Heart left ventricle (tissue), 16 donors: ENCODE results near the gene PYGB. TPM values are rescaled to one million over a fixed set of nuclear protein-coding genes. Genes with fewer than 3 reads are reported as not detected.

Experiments
- ATAC-seq, 4 donors: fragments of 200-7000 bp; cut with Tn5 transposase; one replicate each; pipeline ENCODE4 v1.9.1; 2020 to 2022; ENCODE audit warnings: moderate library complexity in 4 of 4, mild to moderate bottlenecking in 3 of 4, moderate number of reproducible peaks in 1 of 4
- DNase-seq, 5 donors: peaks; one replicate each; pipeline ENCODE4 v3.0.0-alpha.2; 2020
- H3K27ac ChIP-seq, 12 donors: fragments of 200-600 bp; sonication (generic) in 4 of 12; one replicate each; pipeline versions ENCODE4 v1.5.0 to v1.8.0; 2016 to 2022; ENCODE audit warnings: mild to moderate bottlenecking in 2 of 12
- H3K27me3 ChIP-seq, 9 donors: fragments of 200-600 bp; sonication (generic) in 2 of 9; one replicate each; pipeline versions ENCODE4 v1.5.1 to v1.8.0; 2016 to 2022; ENCODE audit warnings: mild to moderate bottlenecking in 3 of 9
- H3K36me3 ChIP-seq, 9 donors: fragments of 200-600 bp; sonication (generic) in 2 of 9; one replicate each; pipeline versions ENCODE4 v1.5.0 to v1.8.0; 2018 to 2022; ENCODE audit warnings: mild to moderate bottlenecking in 2 of 9
- H3K4me1 ChIP-seq, 12 donors: fragments of 200-600 bp; sonication (generic) in 4 of 12; one replicate each; pipeline versions ENCODE4 v1.5.0 to v1.8.0; 2016 to 2022; ENCODE audit warnings: mild to moderate bottlenecking in 3 of 12
- H3K4me3 ChIP-seq, 12 donors: fragments of 200-600 bp; sonication (generic) in 4 of 12; one replicate each; pipeline versions ENCODE4 v1.5.0 to v1.8.0; 2017 to 2022; ENCODE audit warnings: mild to moderate bottlenecking in 9 of 12, moderate library complexity in 4 of 12
- H3K9me3 ChIP-seq, 12 donors: fragments of 200-600 bp; sonication (generic) in 4 of 12; one replicate each; pipeline versions ENCODE4 v1.5.0 to v1.8.0; 2016 to 2022; ENCODE audit warnings: mild to moderate bottlenecking in 1 of 12
- POLR2A ChIP-seq, 2 donors: fragments of 450-650 bp; IDR thresholded peaks; one replicate each; pipeline ENCODE4 v1.6.1; 2017; ENCODE audit warnings: antibody characterized with exemption in 2 of 2, mild to moderate bottlenecking in 2 of 2, moderate library complexity in 2 of 2
- WGBS, 4 donors: extraction: QIAGEN DNeasy Blood & Tissue Kit in 2 of 4; methylation state at CpG; one replicate each; pipeline versions ENCODE4 v1.1.5 to v1.1.7; 2013 to 2018; 5-methylcytosine and 5-hydroxymethylcytosine counted together
- intact Hi-C, 10 donors: fragments of 100-400 bp; cut with DNase I; formaldehyde crosslinking; loops; one replicate each; pipeline versions ENCODE4 v1.11.1 to v1.14.2; 2022
- polyA plus RNA-seq, 2 donors: library from polyadenylated mRNA; stranded (reverse); fragments of 200-250 nt; gene quantifications; one replicate each; pipeline ENCODE4 v1.2.3, GENCODE V29; 2013
- total RNA-seq, 9 donors: library from RNA; depleted of rRNA in 2 of 9; stranded (reverse); fragments of >200 nt in 2 of 9; fragmentation: NEBNext Ultra II Directional in 3 of 9; extraction: Animal tissue kit (Norgen Biotek cat#: 25700) in 3 of 9; gene quantifications; one replicate each; pipeline versions ENCODE4 v1.1.0 to v1.2.4, GENCODE V29; 2016 to 2023
- TF ChIP-seq, protein P1 (sequence below), 12 donors: fragments of 200-600 bp; sonication (generic) in 4 of 12; IDR thresholded peaks; one replicate each; pipeline versions ENCODE4 v1.5.0 to v1.8.0; 2018 to 2022; ENCODE audit warnings: antibody characterized with exemption in 12 of 12, mild to moderate bottlenecking in 5 of 12
- donor health status: ischemic (EF 13 %, LVEDD 7.1; RV severe dilation, severe dysfunction).
- donor health status: healthy with polysubstance abuse.
- donor health status: DM: no; HTN: yes; CAD: no.
- donor health status: DM: no; HTN: no; CAD: no.
- donor health status: ischemic (EF 25% LVEDD 6.9; RV normal size, moderate dysfunction).
- donor health status: ischemic (EF 25% LVEDD 5.7; RV mildly dilated, moderate dysfunction).
- donor health status: healthy.
- donor health status: DM: yes; HTN: yes; CAD: no.
- donor health status: ischemic (EF 35%, LVEDD 5.7; RV mildly dilated, moderate dysfunction).
- donor health status: nonischemic (EF 11% LVEDD 7.7; RV severe dilation, severe dysfunction).
- donor health status: DM: yes; HTN: yes; CAD: no.
- donor health status: PGD.
- donor health status: ischemic (EF 29% LVEDD 5.4; RV normal size, mild dysfunction).
- donor health status: nonischemic (EF 23%, LVEDD 6.1; RV moderate dilation, normal function).

The PYGB gene
- total and polyA plus RNA-seq, 11 donors: 144 to 450 (median 232) TPM

- H3K4me1 ChIP-seq: peaks cover 0 to 84% (median 53%) of the 10 kb centered on the region in 12 donors
- no peaks in the 10 kb centered on the region for H3K27me3 ChIP-seq
- peaks cover 0 to 10% (median 0%) of the 10 kb centered on the region in 9 donors for H3K36me3 ChIP-seq
- peak overlapping the region in 8 of 12 donors; percentile 15 to 99 (median 92) for H3K4me3 ChIP-seq
- peak overlapping the region in 11 of 12 donors; percentile 41 to 99 (median 96) for H3K27ac ChIP-seq
- ATAC-seq (no peak), DNase-seq (no peak)
- H3K9me3 ChIP-seq: no peaks in the 10 kb centered on the region
- intact Hi-C loops: loop anchor here in 2 of 10 donors (5.0 kb wide), 2 partner anchors 41 to 254 kb away; no protein-coding TSS in a partner anchor
- no peak for TF ChIP-seq POLR2A (IDR thresholded peaks at IDR 0.05)
- TF ChIP-seq, protein P1, sequence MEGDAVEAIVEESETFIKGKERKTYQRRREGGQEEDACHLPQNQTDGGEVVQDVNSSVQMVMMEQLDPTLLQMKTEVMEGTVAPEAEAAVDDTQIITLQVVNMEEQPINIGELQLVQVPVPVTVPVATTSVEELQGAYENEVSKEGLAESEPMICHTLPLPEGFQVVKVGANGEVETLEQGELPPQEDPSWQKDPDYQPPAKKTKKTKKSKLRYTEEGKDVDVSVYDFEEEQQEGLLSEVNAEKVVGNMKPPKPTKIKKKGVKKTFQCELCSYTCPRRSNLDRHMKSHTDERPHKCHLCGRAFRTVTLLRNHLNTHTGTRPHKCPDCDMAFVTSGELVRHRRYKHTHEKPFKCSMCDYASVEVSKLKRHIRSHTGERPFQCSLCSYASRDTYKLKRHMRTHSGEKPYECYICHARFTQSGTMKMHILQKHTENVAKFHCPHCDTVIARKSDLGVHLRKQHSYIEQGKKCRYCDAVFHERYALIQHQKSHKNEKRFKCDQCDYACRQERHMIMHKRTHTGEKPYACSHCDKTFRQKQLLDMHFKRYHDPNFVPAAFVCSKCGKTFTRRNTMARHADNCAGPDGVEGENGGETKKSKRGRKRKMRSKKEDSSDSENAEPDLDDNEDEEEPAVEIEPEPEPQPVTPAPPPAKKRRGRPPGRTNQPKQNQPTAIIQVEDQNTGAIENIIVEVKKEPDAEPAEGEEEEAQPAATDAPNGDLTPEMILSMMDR (IDR thresholded peaks at IDR 0.05): no peak
- 36 to 56% (median 40%) methylated on average over 4 of the region's 4 CpGs for WGBS, 4 donors
These were observed 3.7 kb downstream of the PYGB start for GRCh38 chr20:25251558-25251957.

DNA sequence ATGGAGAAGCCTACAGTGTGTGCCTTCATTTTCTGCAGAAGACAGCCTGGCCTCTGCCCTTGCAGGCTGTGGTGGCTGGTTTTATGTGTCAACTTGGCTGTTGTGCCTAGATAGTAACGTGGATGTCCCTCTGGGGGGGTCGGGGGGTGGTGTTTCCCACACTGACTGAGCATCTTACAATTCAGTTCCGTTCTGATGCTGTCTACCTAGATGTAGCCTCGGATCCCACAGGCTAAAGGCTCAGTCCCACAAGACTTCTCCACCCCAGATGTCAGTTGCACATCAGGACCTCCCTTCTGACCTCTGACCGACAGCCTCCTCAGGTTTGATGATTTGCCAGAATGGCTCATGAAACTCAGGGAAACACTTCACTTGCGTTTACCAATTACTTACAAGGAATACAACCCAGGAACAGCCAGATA is 4.4 kb downstream of the PYGB start:
- no peaks in the 10 kb centered on the region for H3K27me3 ChIP-seq
- intact Hi-C loops: loop anchor here in 2 of 10 donors (5.0 kb wide), 2 partner anchors 40 to 255 kb away; no protein-coding TSS in a partner anchor

DNA sequence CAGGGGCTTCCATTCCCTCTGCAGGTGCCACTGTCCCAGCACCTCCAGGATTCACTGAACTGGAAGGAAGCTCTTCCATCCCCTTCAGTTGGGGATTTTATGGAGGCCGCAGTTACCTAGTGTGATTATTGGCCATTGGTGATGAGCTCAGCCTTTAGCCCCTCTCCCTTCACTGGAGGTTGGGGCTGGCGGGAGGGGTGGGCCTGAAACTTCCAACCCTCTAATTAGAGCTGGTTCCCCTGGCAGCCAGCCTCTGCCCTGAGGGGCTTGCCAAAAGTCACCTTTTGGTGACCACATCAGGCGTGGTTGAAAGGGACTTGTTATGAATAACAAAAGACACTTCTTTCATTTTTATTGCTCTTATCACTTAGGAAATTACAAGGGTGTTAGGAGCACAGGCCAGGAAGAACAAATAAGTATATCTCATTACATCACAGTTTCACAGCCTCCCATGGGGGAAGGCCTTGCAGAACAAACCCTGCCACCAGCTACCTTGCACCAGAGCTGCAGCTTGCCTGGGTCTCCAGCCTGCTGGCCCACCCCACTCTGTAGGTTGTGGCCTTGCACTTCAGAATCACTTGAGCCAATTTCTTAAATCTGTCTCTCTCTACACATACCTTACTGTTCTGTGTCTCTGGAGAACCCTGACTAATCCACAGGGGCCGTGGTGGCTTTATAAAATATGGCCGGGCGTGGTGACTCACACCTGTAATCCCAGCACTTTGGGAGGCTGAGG is 5.0 kb downstream of the PYGB start:
- intact Hi-C loops: loop anchor here in 2 of 10 donors (5.0 kb wide), 2 partner anchors 39 to 256 kb away; no protein-coding TSS in a partner anchor

More for the DNA sequence above, 4.4 kb downstream of the PYGB start:
- H3K4me3 ChIP-seq: peak overlapping the region in 4 of 12 donors; percentile 92 to 99 (median 93)
- no peaks in the 10 kb centered on the region for H3K9me3 ChIP-seq
- TF ChIP-seq, protein P1 (IDR thresholded peaks at IDR 0.05): no peak
- TF ChIP-seq POLR2A (IDR thresholded peaks at IDR 0.05): no peak
- peak overlapping the region; percentile 34 to 99 (median 96) for H3K27ac ChIP-seq
- peaks cover 0 to 84% (median 55%) of the 10 kb centered on the region in 12 donors for H3K4me1 ChIP-seq
- no peak for DNase-seq
- no peak for ATAC-seq
- 40 to 49% (median 43%) methylated on average over 5 to 6 of the region's 6 CpGs for WGBS, 4 donors
- peaks cover 0 to 10% (median 0%) of the 10 kb centered on the region in 9 donors for H3K36me3 ChIP-seq

More for the DNA sequence above, 5.0 kb downstream of the PYGB start:
- peaks cover 0 to 84% (median 55%) of the 10 kb centered on the region in 12 donors for H3K4me1 ChIP-seq
- H3K27ac ChIP-seq: peak overlapping the region; percentile 34 to 99 (median 96)
- DNase-seq (no peak), ATAC-seq (peak in 2 of 4 donors; percentile 21)
- H3K9me3 ChIP-seq: no peaks in the 10 kb centered on the region
- H3K36me3 ChIP-seq: peaks cover 0 to 10% (median 0%) of the 10 kb centered on the region in 9 donors
- WGBS, 4 donors: 48 to 71% (median 64%) methylated on average over 6 of the region's 6 CpGs
- peak overlapping the region in 2 of 12 donors; percentile 92 to 99 for H3K4me3 ChIP-seq
- TF ChIP-seq, protein P1 (IDR thresholded peaks at IDR 0.05): no peak
- TF ChIP-seq POLR2A (IDR thresholded peaks at IDR 0.05): no peak
- no peaks in the 10 kb centered on the region for H3K27me3 ChIP-seq
